Activated CD4-positive, alpha-beta T cell treated with anti-CD3 and anti-CD28 coated beads, Interleukin-2, amount 50 U/mL, for 16 hours (primary cell): Measurements from ENCODE around the gene ASPN.

Experiments used
- DNase-seq: peaks from one replicate; pipeline ENCODE4 v3.0.0-alpha.2; 2020

Gene ASPN

DNA sequence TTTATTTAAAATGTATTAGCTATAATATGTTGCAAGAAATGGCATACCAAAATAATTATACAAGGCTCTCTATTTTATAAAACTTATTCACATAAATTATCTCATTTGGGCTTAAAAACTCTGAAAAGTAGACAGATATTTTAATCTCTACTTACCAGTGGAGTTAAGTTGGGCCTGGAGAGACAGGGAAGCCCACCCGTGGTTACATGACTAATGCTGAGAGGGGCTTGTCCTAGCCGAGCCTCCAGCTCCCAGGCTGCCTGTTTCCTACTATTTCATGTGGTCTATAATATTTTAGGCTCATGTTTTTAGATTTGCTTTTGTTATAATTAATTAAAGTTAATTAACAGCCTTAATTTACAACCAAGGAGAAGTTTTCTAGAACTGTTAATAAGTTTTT, 20.9 kb upstream of the ASPN start:
- DNase-seq = no peak

DNA sequence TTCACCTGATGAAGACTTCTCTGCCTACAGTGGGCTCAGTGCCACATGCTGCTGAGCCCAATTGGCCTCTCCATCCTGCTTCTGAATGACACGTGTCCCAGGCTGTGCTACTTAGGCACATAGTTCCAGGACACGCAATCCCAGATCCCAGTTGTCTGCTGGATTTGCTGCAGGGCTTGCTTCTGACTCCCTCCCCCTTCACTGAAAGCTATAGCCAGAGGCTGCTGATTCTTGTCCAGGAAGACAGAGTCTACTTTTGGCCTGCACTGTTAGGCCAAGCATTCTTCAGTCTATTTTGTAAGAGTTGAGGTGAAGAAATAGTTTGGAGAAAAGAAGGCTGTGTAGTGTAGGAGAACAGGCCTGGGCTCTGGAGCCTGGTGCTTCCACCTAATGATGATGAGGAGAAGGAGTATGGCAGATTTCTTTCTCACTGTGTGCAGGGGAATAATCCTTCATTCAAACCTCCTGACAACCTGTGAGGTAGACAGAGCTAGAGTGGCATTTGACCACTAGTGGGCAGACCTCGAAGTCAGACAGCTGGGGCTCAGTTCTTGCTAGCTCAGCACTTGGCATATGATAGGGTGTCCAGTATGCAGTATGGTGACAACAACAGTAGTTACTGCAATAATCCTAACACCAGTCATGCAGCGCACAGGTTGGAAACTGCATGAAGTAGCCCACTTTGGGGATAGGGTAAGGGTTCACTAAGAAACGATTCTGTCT, 19.5 kb upstream of the ASPN start:
- peak; percentile 24 for DNase-seq

DNA sequence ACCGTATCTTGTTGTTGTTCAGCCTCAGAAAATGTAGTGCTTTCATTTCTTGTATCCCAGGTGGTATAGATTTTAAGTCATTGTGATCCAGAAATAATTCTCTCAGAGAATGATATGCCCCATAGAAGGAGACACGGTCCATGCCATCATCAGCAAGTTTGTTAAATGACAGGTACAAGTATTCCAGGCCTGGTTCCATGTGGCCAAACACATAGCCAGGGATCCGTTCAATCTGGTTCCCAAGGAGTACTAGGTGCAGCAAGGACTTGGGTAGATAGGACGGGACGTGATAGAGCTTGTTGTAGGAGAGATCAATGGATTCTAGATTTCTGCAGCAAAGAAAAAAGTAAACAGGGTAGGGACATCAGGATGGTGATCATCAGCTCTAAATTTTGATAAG, 18.4 kb upstream of the ASPN start:
- DNase-seq = no peak

DNA sequence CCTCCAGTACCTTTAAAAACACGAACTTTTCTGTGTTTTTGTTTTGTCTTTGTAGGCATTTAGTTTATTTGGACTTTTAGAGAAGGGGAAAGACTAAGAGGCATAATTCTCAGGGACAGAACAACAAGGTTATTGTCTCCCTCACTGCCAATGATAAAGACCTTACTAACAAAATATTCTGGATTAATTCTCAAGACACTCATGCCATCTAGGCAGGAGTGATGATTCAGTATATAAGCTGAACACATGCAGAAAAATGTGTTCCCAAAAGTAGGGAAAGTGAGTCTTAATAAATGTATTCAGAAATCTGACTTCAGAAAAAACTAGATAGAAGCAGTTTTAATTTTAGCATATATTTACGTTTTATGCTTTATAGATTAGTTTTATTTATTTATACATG, 17.4 kb upstream of the ASPN start:
- DNase-seq = no peak

DNA sequence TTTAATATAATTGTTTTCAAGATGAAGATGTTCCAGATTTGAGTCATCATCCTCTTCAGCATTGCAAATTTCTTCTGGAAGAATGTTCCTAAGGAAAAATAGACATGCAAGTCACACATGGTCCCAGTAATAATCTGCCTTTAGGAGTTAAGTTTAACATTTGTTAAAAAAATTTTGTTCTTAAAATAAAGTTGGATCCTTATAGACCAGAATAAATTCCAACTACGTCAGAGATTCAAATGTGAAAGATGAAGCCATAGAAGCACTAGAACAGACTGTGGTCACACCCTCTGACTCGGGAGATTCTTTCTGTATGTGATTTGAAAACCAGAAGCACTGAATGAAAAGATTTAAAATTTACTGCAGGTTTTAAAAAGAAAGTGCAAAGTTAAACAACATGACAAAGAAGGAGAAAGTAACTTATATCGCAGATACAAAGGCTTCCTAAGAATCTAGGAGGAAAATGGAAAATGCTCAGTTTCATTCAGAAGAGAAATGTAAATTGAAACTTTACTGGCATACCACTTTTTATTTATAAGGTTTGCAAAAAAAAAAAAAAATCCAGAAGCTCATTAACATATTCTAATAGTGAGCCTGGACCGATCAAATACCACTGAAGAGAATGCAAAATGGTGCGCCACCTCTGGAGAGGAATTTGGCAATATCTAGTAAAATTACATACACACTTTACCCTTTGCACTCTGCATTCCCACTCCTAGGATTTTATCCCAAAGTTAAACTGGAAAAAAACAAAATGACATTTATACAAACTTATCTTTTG, 14.3 kb upstream of the ASPN start:
- no peak for DNase-seq

DNA sequence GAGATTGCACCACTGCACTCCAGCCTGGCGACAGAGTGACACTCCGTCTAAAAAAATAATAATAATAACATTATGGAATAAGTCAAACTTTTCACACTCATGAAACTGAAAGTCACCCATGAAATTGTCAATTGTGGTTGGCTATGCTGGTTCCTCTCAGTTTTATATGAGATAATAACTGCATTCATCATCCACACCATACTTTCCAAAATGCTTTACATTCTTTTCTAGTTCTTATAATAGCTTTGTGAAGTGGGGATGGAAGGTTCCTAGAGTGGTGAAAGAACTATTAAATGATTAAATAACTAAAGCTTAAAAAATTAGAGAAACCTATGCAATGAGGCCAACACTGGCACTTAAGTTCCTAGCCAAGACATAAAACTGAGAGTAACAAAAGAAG, 12.6 kb upstream of the ASPN start:
- DNase-seq = no peak

DNA sequence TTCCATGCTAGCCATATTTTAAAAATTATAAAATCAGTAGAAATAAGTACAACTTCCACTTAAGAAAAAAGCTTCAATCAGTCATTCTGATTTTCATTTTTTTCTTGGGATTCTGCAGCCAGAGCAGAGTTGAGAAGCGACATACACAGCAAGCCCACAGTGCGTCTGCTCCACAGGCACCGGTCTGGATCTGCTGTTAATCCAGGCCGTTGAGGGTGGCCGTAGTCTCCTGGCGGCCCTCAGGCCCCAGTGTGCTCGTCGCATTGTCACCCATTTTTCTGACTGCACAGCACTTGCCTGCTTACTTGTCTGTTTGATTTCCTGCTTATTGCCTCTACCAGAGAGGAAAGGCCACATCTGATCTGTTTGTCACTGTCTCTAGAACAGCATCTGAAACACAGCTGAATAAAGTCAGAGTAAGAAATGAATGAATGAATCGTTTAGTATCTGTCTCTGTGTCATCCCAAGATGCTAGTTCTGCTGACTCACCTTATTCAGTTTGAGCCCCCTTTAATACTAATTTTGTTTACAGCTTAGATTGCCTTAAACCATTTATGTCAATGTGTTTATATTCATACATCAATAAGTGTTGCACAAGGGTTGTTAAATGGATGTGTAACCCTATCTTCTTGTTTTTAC, 11.6 kb upstream of the ASPN start:
- DNase-seq = no peak

DNA sequence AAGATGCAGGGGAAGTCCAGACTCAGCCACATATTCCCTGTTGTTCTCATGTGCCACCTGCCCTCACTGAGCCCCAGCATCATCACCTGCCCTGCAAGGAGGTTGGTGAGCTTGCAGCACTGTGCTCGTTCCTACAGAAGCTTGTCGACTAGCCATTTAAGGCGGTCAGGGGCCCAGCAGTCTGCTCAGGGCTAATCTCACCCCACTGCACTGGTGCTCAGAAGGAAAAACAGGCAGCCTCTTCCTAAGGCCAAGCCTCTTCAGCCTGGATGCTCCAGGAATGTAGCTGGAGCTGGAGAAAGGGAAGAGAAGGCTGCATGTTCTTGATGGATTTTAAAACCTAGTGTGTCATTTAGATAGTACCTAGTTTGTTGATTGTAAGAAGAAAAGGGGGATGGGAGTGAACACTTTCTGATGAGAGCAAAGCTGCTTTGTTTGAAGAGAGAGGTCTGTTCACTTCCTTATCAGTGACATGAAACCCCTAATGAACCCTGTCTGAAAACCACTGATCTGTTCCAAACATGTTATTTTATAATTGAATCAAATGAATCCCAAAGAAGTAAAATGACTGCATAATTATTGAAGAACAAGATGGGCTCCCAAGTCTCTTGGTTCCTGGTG, 10.6 kb upstream of the ASPN start:
- DNase-seq = no peak

DNA sequence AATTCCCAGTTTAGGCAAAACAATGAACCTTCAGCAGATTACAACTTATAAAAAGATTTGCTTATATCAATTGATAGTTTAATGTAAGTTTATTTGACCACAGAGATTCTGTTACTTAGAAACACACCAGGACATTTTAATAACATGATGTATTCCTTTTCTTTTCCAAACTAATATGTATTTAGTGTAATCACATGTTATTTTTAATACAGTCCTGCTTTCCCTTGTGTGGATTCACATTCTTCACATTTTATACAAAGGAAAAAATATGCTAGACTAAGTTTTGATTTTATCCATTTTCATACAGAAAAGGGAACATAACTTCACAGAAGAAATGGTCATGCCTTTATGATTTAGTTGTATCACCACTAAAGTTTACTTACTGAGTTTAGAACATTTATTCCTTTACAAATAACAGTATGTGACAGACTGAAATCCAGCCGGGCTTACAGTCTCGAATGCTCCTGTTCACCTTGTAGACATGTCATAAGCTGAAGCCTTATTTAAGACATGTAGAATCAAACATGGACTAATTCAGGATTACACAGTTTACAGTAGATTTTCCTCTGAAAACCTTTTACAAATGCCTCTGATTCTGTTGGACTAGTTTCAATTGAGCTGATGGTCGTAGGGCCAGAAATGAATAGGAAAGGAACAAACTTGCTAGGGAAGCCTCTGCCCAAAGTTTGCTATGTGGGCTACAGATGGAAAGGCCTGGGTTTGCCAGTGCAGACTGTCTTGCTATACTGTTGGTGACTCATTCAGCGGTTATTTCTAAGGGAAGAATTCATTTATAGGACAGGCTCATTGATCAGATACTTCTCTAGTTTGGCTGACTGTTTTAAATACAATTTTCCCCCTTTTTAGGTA, 6.6 kb upstream of the ASPN start:
- DNase-seq = no peak

DNA sequence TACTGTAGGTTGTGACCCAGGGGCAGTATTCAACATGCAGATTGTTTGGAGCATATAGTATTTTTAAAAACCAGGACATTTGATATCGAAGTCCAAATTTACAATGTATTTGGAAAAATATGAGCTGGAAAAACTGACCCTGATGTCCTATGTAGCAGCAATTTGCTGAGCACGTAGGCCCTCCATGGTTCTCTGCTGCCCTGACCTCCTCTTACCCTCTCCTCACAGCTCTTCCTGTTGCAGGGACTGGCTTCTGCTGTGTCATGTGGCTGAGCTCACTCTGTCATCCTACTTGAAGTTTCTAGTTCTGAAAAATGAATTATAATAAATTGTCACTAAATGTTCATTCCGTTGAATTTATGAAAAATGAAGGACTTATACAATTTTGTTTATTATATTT, 4.1 kb upstream of the ASPN start:
- DNase-seq = no peak

DNA sequence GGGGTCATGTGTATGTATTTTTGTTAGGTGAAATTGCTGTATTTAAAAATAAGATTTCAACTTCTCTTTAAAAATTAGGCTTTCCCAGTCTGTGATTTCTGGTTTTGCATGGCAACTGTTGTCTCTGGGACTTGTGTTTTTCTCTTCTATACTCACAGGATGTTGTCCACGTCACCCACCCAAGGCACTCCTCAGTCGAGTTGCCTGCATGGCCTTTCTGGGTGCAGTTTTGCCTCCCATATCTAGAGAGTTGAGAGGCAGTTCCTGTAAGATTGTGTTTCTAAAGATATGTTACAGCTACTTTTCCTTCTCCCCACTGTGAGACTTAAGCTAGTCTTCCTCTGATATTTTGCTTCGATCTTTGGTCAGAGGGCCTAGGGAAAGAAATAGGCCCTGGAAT, 2.3 kb upstream of the ASPN start:
- DNase-seq = no peak

DNA sequence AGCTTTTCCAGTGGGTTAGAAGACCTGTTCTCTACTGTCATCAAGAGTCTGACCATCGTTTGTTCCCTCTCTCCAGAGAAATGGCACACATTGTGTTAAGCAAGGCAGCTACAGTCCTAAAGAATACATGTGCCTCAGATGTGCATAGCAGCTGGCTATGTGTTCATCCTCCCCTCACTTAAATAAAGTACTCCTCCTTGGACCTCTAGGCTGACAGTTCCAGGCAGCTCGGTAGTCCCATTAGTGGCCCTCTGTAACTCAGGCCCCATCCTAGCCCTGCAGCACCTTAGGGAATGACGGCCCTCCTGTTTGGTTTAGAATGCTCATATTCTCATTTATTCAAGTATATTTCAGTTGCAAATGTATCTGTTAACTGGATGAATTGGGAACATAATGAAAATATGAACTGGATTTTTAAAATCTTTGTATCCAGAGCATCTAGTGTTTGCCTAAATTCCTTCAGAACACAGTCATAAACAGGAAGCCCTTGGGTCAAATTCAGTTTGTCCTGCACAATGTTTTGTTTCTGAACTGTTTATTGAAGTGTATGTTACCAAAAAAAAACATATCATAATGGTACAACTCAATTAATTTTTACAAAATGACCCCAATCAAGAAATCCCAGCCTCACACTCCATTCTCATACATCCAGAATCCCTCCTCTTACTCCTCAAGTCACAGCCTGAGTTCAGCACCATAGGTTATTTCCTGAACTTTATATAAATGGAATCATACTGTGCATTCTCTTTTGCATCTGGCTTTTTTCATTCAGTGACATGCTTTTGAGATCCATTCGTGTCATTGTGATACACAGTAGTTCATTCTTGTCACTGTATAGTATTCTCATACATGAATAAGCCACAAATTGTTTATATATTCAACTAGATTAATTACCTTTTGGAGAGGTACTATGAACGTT, 1.6 kb upstream of the ASPN start:
- no peak for DNase-seq

DNA sequence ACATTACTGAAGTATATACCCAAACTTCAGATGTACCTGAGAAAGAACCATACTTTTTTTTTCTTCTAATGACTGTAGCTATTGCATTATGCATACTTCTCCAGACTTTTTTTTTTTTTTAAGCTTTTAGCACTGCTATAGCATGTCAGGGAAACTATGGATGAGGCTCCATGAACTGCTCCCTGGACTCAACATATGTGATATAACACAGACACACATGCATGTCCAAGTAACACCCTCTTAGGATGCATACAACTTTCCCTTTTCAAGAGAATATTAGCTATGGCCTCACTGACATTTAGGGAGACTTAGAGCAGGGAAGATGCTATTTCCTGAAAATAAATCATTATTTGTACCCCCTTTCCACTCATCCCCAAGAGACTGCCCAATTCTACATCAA, 499 bp upstream of the ASPN start:
- no peak for DNase-seq

DNA sequence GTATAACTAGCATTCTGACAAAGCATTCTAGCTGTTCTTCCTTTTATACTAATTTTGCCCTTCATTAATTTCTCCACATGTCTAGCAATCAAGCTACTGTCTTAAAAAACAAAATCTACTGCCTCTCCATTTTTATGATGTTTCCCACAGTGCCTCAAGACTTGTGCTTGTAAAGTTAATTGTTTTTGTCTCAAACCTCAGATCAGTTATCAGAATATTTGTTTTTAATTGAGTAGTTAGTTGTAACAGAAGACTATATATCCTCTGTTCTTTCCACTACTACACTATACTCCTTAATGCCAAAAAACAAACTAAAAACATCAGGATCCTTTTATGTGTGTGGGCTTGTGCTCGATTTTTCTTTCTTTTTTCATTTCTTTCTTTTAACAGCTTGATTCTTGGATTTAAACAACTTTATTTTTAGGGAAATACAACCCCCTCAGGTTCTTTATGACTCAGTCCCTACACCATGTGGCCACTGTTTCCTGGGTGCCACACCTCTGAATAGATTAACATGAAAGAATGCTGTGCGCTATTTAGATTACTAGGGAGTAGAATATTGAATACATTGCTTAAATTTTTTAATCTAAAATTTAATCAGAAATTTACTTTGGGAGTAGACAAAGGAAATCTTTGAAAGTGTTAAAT, 1.2 kb downstream of the ASPN start:
- DNase-seq = peak; percentile 23

DNA sequence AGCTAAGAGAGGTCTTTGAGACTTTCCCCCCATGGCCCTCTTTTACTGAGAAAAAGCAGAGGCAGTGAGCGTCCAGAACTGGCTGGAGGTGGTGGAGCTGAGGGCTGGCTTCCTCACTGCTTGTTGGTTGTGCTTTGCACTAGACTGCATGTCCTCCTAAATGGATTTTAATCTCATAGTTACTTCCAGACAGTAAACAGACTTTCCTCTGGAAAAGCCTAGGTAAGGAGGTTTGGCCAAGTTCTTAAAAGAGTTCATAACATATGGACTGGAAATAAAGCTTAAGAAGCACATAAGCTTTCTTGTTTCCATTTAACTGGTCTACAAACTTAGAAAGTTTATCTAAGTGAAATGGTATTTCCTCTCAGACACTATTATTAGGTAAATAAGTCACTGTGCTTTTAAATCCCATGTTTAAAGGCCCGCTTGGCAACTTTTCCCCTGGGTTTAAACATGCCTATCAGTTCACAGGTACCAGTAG, 2.0 kb downstream of the ASPN start:
- no peak for DNase-seq

DNA sequence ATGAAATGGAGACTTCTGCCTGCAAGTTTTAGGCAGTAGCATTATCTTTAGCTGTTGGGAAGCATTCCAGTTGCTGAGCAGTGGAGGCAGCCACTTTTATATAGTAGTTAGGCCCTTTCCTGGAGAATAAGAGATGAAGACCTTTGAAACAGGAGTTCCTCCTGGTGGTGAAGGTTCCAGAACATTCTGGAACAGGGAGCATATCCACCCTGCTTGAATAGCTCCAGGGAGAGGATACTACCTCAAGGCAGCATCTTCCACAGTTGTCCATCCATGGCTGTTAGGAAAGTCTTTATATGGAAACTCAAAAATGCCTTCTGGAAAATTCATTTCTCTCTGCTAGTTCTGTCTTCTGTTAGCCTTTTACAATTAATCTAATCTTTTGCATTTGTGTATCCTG, 3.0 kb downstream of the ASPN start:
- no peak for DNase-seq

DNA sequence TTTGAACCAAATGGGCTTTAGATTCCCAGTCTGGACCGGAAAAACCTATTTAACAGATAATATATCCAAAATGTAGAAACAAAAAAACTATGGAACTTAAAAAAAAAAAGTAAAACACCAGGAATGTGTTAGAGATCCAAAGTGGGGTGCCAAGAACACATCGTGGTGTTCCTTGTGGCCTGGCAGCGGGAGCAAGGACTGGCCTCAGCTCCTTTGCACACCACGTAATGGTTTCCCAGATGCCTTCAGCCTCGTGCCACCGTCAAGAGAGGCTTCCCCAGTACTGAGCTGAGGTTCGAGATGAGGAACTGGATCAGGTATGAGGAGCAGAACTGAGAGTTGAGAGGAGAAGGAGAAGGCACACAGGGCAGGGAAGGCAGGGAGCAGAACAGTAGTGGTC, 3.5 kb downstream of the ASPN start:
- DNase-seq = no peak

DNA sequence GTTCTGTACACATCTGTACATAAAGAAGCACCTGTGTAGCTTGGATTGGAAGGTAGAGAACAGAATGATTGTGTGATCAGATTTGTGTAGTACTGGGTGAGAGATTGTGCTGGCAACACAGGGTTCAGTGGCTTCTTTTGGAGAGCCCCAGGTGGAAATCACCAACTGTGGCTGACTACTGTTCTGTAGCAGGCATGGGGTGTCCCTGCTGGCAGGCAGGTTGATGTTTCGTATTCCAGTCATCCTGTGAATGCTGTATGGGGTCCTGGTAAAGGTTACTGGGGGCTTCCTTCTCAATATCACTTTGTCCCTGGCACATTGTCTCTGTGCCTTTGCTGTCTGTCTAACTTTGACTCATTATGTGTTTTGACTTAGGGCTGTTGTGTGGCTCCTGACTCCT, 5.3 kb downstream of the ASPN start:
- no peak for DNase-seq

DNA sequence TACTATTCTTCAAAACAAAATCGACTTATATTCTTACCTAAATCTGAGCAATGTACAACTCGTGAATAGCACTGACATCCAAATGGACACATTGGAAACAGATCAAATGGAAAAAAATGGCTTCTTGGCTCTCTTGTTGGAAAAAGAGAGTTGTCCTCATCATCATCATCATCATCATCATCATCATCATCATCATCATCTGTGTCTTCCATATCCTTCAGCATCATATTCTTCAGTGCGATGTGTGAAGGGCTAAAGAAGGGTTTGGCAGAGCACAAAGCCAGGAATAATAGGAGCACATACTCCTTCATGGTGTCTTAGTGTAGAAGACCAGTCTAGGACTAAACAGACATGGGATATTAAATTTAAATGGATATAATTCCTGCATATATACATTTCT, 7.7 kb downstream of the ASPN start:
- DNase-seq = no peak

DNA sequence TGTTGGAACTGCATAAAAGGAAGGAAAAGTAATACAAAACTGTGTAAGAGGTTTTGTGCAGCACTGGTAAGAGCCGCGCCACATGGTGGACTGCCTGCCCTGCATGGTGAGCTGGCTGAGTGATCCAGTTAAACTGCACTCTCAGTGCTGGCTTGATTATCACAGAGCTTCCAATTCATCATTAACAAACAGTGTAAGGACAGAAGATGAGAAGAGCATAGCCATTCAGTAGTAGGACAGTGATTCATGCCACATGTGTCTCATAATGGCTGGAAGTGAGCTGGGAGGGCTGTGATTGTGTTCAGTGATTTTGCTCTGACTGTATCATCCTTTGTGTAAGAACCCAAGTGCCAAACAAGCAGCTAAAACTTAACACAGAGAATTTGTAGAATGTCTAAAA, 14.1 kb downstream of the ASPN start:
- no peak for DNase-seq

DNA sequence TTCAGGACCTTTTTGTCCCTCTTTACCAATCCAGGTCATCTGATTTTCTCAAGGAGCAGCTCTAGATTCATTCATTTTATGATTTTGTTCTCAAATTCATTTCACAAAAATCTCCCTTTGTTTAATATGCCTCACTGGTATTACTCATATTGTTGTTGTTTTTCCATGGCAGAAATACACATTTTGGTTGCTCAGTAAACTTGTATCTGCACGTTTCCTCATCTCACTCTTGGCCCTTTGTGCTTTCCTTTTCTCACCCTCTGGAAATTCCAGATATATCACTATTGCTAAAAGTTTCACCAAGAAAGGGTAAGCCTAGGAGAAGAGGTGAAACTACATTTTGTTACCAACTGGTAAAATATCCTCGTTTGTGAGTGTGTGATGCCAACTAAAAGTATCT, 14.8 kb downstream of the ASPN start:
- DNase-seq = no peak
